GM23338 (cell line): ENCODE measurements around the gene SLC44A1. TPM values are rescaled to one million over a fixed set of nuclear protein-coding genes. Genes with fewer than 3 reads are reported as not detected.

Experiments
- ATAC-seq: fragments of 200-7000 bp; cut with Tn5 transposase; 3 replicates; pipeline ENCODE4 v1.9.1; 2020
- DNase-seq: peaks from one replicate; pipeline ENCODE4 v3.0.0-alpha.2; 2015; ENCODE audit warnings: low spot score
- H2AFZ ChIP-seq: fragments of 200-600 bp; sonication (generic); 2 replicates; pipeline ENCODE4 v1.8.0; 2016; ENCODE audit warnings: antibody characterized with exemption, mild to moderate bottlenecking, moderate library complexity
- H3F3A ChIP-seq: fragments of 200-600 bp; sonication (generic); replicated peaks from 2 replicates; pipeline ENCODE4 v1.8.0; 2017; ENCODE audit warnings: antibody characterized with exemption, mixed run types, low read depth
- H3K27ac ChIP-seq: fragments of 200-600 bp; sonication (generic); 2 replicates; pipeline ENCODE4 v1.6.1; 2016; ENCODE audit warnings: low read depth
- H3K27me3 ChIP-seq: fragments of 200-600 bp; sonication (generic); 2 replicates; pipeline ENCODE4 v1.8.0; 2016; ENCODE audit warnings: mild to moderate bottlenecking, mixed run types, moderate library complexity; ENCODE audit not compliant: insufficient read depth
- H3K36me3 ChIP-seq: fragments of 200-600 bp; sonication (generic); 2 replicates; pipeline ENCODE4 v1.8.0; 2016; ENCODE audit warnings: mild to moderate bottlenecking; ENCODE audit not compliant: insufficient read depth
- H3K4me1 ChIP-seq: fragments of 200-600 bp; sonication (generic); 2 replicates; pipeline ENCODE4 v1.8.0; 2016; ENCODE audit warnings: mild to moderate bottlenecking, moderate library complexity; ENCODE audit not compliant: insufficient read depth
- H3K4me2 ChIP-seq: fragments of 200-600 bp; sonication (generic); 2 replicates; pipeline ENCODE4 v1.7.1; 2017; ENCODE audit warnings: mixed run types
- H3K4me3 ChIP-seq: fragments of 200-600 bp; sonication (generic); 2 replicates; pipeline ENCODE4 v1.6.1; 2016; ENCODE audit warnings: mixed run types
- H3K79me2 ChIP-seq: fragments of 200-600 bp; sonication (generic); replicated peaks from 2 replicates; pipeline ENCODE4 v1.8.0; 2017; ENCODE audit warnings: mild to moderate bottlenecking; ENCODE audit not compliant: insufficient read depth
- H3K9me2 ChIP-seq: fragments of 200-600 bp; sonication (generic); 2 replicates; pipeline ENCODE4 v1.8.0; 2017; ENCODE audit not compliant: insufficient read depth
- H4K20me1 ChIP-seq: fragments of 200-600 bp; sonication (generic); replicated peaks from 2 replicates; pipeline ENCODE4 v1.8.0; 2017; ENCODE audit warnings: mild to moderate bottlenecking; ENCODE audit not compliant: insufficient read depth
- H3K27ac Mint-ChIP-seq: 2 replicates; pipeline ENCODE4 v1.8.0; 2020; ENCODE audit warnings: inconsistent platforms, mild to moderate bottlenecking, moderate library complexity, mixed read lengths
- H3K27me3 Mint-ChIP-seq: 3 replicates; pipeline ENCODE4 v1.8.0; 2022; ENCODE audit warnings: low read depth, mild to moderate bottlenecking, moderate library complexity, mixed read lengths, inconsistent platforms; ENCODE audit not compliant: insufficient read depth, poor library complexity
- H3K36me3 Mint-ChIP-seq: 3 replicates; pipeline ENCODE4 v1.8.0; 2021; ENCODE audit warnings: low read depth, mild to moderate bottlenecking, inconsistent platforms, moderate library complexity, mixed read lengths
- H3K4me1 Mint-ChIP-seq: 3 replicates; pipeline ENCODE4 v1.8.0; 2020; ENCODE audit warnings: mild to moderate bottlenecking, inconsistent platforms, mixed read lengths
- H3K4me3 Mint-ChIP-seq: 3 replicates; pipeline ENCODE4 v1.8.0; 2021; ENCODE audit warnings: moderate library complexity, mild to moderate bottlenecking, inconsistent platforms, mixed read lengths
- H3K9me3 Mint-ChIP-seq: 3 replicates; pipeline ENCODE4 v1.8.0; 2020; ENCODE audit warnings: moderate library complexity, mild to moderate bottlenecking, inconsistent platforms, mixed read lengths
- CREB1 ChIP-seq: fragments of 250-450 bp; sonication (Bioruptor Pico); IDR thresholded peaks from 2 replicates; pipeline ENCODE4 v1.5.0; 2020; ENCODE audit warnings: low read depth, mild to moderate bottlenecking, moderate library complexity
- ETS1 ChIP-seq: IDR thresholded peaks from 2 replicates; pipeline ENCODE4 v1.6.1; 2016; ENCODE audit warnings: antibody characterized with exemption
- EZH2 ChIP-seq: fragments of 200-600 bp; sonication (generic); IDR thresholded peaks from one replicate; pipeline ENCODE4 v1.8.0; 2017; ENCODE audit warnings: antibody characterized with exemption, mild to moderate bottlenecking, low read depth; ENCODE audit not compliant: unreplicated experiment
- EZH2phosphoT487 ChIP-seq: fragments of 200-600 bp; sonication (generic); IDR thresholded peaks from one replicate; pipeline ENCODE4 v1.8.1; 2018; ENCODE audit warnings: antibody characterized with exemption; ENCODE audit not compliant: unreplicated experiment
- JUNB ChIP-seq: IDR thresholded peaks from one replicate; pipeline ENCODE4 v1.6.1; 2016; ENCODE audit warnings: antibody characterized with exemption; ENCODE audit not compliant: unreplicated experiment
- NANOG ChIP-seq: IDR thresholded peaks from 2 replicates; pipeline ENCODE4 v1.6.1; 2016; ENCODE audit warnings: antibody characterized with exemption, borderline replicate concordance
- POLR2AphosphoS5 ChIP-seq: IDR thresholded peaks from 2 replicates; pipeline ENCODE4 v1.6.1; 2016; ENCODE audit warnings: antibody characterized with exemption, low read depth
- REST ChIP-seq: IDR thresholded peaks from one replicate; pipeline ENCODE4 v1.6.1; 2018; ENCODE audit warnings: antibody characterized with exemption; ENCODE audit not compliant: unreplicated experiment
- STAT1 ChIP-seq: IDR thresholded peaks from one replicate; pipeline ENCODE4 v1.6.1; 2016; ENCODE audit warnings: antibody characterized with exemption; ENCODE audit not compliant: unreplicated experiment
- ZNF114 ChIP-seq: fragments of 250-450 bp; sonication (Bioruptor Pico); IDR thresholded peaks from 2 replicates; pipeline ENCODE4 v1.5.0; 2020; ENCODE audit warnings: mild to moderate bottlenecking, moderate library complexity
- ZNF331 ChIP-seq: fragments of 250-450 bp; sonication (Bioruptor Pico); IDR thresholded peaks from 2 replicates; pipeline ENCODE4 v1.5.0; 2020; ENCODE audit warnings: low read depth, mild to moderate bottlenecking, moderate library complexity
- ZNF462 ChIP-seq: fragments of 250-450 bp; sonication (Bioruptor Pico); IDR thresholded peaks from 2 replicates; pipeline ENCODE4 v1.5.0; 2020; ENCODE audit warnings: mild to moderate bottlenecking, moderate library complexity
- polyA plus RNA-seq: library from polyadenylated mRNA; unstranded; fragments of >200 nt; fragmentation: Nextera tagmentation; extraction: Ambion mirVana; gene quantifications from 2 replicates; pipeline ENCODE4 v1.2.1, GENCODE V29; 2016
- total RNA-seq: library from RNA; depleted of rRNA; stranded (reverse); fragments of >200 nt; shearing (Covaris generic); gene quantifications from 2 replicates; pipeline ENCODE4 v1.2.3, GENCODE V29; 2014
- TF ChIP-seq, protein P1 (sequence below), 2 experiments: fragments of 200-600 bp in 1 of 2; sonication (generic) in 1 of 2; conservative IDR thresholded peaks; 2 replicates each; pipeline versions ENCODE4 v1.5.1 to v1.6.1; 2016 to 2017; ENCODE audit warnings: antibody characterized with exemption in 2 of 2, low read depth in 2 of 2, mild to moderate bottlenecking in 2 of 2, moderate library complexity in 1 of 2

Gene SLC44A1
- total and polyA plus RNA-seq, 2 experiments from 2014 or later = 14.9 to 75.0 TPM

GRCh38 chr9:105437704-105438103 is 193.3 kb downstream of the SLC44A1 start:
- no peaks in the 10 kb centered on the region for H3K4me1 ChIP-seq
- H3F3A ChIP-seq = no peaks in the 10 kb centered on the region
- no peak overlapping the region for H3K4me2 ChIP-seq
- Mint-ChIP-seq H3K4me1 (peaks cover 9% of the 10 kb centered on the region; the same call in 2 of the 3 replicates), H3K27me3 (no peaks in the 10 kb centered on the region), H3K36me3 (no peaks in the 10 kb centered on the region), H3K4me3 (no peak overlapping the region), H3K9me3 (no peaks in the 10 kb centered on the region), H3K27ac (no peak overlapping the region)
- H3K4me3 ChIP-seq = no peak overlapping the region
- H4K20me1 ChIP-seq = no peaks in the 10 kb centered on the region
- H3K9me2 ChIP-seq = no peaks in the 10 kb centered on the region
- H3K27me3 ChIP-seq = no peaks in the 10 kb centered on the region
- no peak overlapping the region for H3K27ac ChIP-seq
- TF ChIP-seq ZNF331 (no peak), NANOG (no peak), ZNF114 (no peak), EZH2phosphoT487 (no peak), EZH2 (no peak), JUNB (no peak), CREB1 (CRISPR knock-in tag) (no peak), ZNF462 (CRISPR knock-in tag) (no peak), REST (no peak), ETS1 (no peak), STAT1 (no peak), POLR2AphosphoS5 (no peak)
- TF ChIP-seq, protein P1, sequence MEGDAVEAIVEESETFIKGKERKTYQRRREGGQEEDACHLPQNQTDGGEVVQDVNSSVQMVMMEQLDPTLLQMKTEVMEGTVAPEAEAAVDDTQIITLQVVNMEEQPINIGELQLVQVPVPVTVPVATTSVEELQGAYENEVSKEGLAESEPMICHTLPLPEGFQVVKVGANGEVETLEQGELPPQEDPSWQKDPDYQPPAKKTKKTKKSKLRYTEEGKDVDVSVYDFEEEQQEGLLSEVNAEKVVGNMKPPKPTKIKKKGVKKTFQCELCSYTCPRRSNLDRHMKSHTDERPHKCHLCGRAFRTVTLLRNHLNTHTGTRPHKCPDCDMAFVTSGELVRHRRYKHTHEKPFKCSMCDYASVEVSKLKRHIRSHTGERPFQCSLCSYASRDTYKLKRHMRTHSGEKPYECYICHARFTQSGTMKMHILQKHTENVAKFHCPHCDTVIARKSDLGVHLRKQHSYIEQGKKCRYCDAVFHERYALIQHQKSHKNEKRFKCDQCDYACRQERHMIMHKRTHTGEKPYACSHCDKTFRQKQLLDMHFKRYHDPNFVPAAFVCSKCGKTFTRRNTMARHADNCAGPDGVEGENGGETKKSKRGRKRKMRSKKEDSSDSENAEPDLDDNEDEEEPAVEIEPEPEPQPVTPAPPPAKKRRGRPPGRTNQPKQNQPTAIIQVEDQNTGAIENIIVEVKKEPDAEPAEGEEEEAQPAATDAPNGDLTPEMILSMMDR (conservative IDR thresholded peaks at IDR 0.05; ENCODE audit: low read depth in 2 of 2) = no peak
- H3K79me2 ChIP-seq = no peaks in the 10 kb centered on the region
- H2AFZ ChIP-seq = no peak overlapping the region
- DNase-seq (no peak), ATAC-seq (no peak)
- no peaks in the 10 kb centered on the region for H3K36me3 ChIP-seq
